H1 (cell line): ENCODE measurements around the gene TRUB1. TPM values are rescaled to one million over a fixed set of nuclear protein-coding genes. Genes with fewer than 3 reads are reported as not detected.

Source experiments
- GTF2F1 ChIP-seq: IDR thresholded peaks from 2 replicates; pipeline ENCODE4 v1.6.1; 2012; ENCODE audit warnings: low read depth, low read length, improper control_type of control experiment, borderline replicate concordance
- SP2 ChIP-seq: IDR thresholded peaks from 2 replicates; pipeline ENCODE4 v1.6.1; 2012; ENCODE audit warnings: mild to moderate bottlenecking, low read length, inconsistent platforms
- TAF1 ChIP-seq: IDR thresholded peaks from 2 replicates; pipeline ENCODE4 v1.6.1; 2011; ENCODE audit warnings: mild to moderate bottlenecking, low read depth, low read length
- polyA plus RNA-seq, 7 experiments: library from polyadenylated mRNA; depleted of rRNA in 3 of 7; stranded (reverse) in 5 of 7; unstranded in 2 of 7; fragments of >200 nt in 5 of 7; fragments of 200-250 nt in 2 of 7; gene quantifications; 1 replicate in 5 of 7; 2 replicates in 1 of 7; 4 replicates in 1 of 7; pipeline versions ENCODE4 v1.2.1 to v1.2.3, GENCODE V29; 2011 to 2013; ENCODE audit warnings: missing spikeins in 2 of 7, mixed read lengths in 2 of 7
- total RNA-seq: library from RNA; stranded (reverse); fragmentation: NEBNext Ultra II Directional; extraction: Animal tissue kit (Norgen Biotek cat#: 25700); gene quantifications from 2 replicates; pipeline ENCODE4 v1.2.1, GENCODE V29; 2021
- TF ChIP-seq, protein P1 (sequence below): fragments of 300-600 bp; sonication (generic); IDR thresholded peaks from 2 replicates; pipeline ENCODE4 v1.7.1; 2012; ENCODE audit warnings: low read length, moderate library complexity, mild to moderate bottlenecking, inconsistent platforms; ENCODE audit not compliant: insufficient replicate concordance
- TF ChIP-seq, protein P2 (sequence below): IDR thresholded peaks from 2 replicates; pipeline ENCODE4 v1.6.1; 2012; ENCODE audit warnings: low read length, inconsistent platforms

TRUB1 gene
- total and polyA plus RNA-seq, 2 of the 8 experiments (the other 6 are each of a cell fraction or from before 2014, with no cell fraction given): 6.3 to 22.2 TPM

DNA sequence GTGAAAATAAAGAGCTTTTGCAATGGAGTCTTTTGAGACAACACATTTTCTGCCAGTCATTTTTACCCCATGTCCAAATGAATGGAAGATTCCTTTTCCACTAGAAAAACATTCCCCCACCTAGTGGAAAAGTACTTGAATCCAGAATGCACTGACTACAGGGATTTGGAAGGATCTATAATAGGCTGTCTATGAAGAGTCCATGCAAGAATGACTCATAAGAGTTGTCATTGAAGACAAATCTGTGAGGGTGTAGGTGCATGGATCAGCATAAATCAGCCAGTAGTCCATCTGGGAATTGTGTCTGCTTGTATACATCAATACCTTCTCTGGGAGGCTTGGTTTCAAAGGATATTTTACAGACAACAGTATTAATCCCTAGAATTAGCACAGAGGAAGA is 32.5 kb upstream of the TRUB1 start (continued):
- TF ChIP-seq, protein P1, sequence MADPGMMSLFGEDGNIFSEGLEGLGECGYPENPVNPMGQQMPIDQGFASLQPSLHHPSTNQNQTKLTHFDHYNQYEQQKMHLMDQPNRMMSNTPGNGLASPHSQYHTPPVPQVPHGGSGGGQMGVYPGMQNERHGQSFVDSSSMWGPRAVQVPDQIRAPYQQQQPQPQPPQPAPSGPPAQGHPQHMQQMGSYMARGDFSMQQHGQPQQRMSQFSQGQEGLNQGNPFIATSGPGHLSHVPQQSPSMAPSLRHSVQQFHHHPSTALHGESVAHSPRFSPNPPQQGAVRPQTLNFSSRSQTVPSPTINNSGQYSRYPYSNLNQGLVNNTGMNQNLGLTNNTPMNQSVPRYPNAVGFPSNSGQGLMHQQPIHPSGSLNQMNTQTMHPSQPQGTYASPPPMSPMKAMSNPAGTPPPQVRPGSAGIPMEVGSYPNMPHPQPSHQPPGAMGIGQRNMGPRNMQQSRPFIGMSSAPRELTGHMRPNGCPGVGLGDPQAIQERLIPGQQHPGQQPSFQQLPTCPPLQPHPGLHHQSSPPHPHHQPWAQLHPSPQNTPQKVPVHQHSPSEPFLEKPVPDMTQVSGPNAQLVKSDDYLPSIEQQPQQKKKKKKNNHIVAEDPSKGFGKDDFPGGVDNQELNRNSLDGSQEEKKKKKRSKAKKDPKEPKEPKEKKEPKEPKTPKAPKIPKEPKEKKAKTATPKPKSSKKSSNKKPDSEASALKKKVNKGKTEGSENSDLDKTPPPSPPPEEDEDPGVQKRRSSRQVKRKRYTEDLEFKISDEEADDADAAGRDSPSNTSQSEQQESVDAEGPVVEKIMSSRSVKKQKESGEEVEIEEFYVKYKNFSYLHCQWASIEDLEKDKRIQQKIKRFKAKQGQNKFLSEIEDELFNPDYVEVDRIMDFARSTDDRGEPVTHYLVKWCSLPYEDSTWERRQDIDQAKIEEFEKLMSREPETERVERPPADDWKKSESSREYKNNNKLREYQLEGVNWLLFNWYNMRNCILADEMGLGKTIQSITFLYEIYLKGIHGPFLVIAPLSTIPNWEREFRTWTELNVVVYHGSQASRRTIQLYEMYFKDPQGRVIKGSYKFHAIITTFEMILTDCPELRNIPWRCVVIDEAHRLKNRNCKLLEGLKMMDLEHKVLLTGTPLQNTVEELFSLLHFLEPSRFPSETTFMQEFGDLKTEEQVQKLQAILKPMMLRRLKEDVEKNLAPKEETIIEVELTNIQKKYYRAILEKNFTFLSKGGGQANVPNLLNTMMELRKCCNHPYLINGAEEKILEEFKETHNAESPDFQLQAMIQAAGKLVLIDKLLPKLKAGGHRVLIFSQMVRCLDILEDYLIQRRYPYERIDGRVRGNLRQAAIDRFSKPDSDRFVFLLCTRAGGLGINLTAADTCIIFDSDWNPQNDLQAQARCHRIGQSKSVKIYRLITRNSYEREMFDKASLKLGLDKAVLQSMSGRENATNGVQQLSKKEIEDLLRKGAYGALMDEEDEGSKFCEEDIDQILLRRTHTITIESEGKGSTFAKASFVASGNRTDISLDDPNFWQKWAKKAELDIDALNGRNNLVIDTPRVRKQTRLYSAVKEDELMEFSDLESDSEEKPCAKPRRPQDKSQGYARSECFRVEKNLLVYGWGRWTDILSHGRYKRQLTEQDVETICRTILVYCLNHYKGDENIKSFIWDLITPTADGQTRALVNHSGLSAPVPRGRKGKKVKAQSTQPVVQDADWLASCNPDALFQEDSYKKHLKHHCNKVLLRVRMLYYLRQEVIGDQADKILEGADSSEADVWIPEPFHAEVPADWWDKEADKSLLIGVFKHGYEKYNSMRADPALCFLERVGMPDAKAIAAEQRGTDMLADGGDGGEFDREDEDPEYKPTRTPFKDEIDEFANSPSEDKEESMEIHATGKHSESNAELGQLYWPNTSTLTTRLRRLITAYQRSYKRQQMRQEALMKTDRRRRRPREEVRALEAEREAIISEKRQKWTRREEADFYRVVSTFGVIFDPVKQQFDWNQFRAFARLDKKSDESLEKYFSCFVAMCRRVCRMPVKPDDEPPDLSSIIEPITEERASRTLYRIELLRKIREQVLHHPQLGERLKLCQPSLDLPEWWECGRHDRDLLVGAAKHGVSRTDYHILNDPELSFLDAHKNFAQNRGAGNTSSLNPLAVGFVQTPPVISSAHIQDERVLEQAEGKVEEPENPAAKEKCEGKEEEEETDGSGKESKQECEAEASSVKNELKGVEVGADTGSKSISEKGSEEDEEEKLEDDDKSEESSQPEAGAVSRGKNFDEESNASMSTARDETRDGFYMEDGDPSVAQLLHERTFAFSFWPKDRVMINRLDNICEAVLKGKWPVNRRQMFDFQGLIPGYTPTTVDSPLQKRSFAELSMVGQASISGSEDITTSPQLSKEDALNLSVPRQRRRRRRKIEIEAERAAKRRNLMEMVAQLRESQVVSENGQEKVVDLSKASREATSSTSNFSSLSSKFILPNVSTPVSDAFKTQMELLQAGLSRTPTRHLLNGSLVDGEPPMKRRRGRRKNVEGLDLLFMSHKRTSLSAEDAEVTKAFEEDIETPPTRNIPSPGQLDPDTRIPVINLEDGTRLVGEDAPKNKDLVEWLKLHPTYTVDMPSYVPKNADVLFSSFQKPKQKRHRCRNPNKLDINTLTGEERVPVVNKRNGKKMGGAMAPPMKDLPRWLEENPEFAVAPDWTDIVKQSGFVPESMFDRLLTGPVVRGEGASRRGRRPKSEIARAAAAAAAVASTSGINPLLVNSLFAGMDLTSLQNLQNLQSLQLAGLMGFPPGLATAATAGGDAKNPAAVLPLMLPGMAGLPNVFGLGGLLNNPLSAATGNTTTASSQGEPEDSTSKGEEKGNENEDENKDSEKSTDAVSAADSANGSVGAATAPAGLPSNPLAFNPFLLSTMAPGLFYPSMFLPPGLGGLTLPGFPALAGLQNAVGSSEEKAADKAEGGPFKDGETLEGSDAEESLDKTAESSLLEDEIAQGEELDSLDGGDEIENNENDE: no peak
- no peak for TF ChIP-seq TAF1
- TF ChIP-seq GTF2F1: no peak
- no peak for TF ChIP-seq SP2
- TF ChIP-seq, protein P2, sequence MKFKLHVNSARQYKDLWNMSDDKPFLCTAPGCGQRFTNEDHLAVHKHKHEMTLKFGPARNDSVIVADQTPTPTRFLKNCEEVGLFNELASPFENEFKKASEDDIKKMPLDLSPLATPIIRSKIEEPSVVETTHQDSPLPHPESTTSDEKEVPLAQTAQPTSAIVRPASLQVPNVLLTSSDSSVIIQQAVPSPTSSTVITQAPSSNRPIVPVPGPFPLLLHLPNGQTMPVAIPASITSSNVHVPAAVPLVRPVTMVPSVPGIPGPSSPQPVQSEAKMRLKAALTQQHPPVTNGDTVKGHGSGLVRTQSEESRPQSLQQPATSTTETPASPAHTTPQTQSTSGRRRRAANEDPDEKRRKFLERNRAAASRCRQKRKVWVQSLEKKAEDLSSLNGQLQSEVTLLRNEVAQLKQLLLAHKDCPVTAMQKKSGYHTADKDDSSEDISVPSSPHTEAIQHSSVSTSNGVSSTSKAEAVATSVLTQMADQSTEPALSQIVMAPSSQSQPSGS: no peak
